ENCODE measurements around the gene ZNF445.

DNA sequence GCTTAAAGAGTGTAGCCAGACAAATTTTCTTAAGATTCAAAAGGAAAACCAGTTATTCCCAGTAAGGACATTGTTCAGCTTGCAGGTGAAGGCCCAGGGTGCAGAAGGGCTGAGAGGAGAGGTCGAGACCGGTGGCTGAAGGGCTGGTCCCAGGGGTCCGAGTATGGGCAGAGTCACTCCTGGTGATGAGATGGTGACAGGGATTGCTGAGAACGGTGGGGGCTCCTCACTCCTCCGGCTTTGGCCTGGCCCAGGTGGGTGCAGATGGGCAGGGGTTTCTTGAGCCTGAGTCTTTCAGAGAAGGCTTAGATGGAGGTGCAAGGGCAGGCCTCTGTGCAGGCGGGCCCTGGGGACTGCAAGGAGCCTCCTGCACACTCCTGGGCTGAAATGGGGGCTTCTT is 56.2 kb downstream of the ZNF445 start:
- TF ChIP-seq, protein P1, sequence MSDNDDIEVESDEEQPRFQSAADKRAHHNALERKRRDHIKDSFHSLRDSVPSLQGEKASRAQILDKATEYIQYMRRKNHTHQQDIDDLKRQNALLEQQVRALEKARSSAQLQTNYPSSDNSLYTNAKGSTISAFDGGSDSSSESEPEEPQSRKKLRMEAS (IDR thresholded peaks at IDR 0.05) = no peak
- TF ChIP-seq FOXM1 (IDR thresholded peaks at IDR 0.05; ENCODE audit: borderline replicate concordance, low read depth) (no peak), EP300 (IDR thresholded peaks at IDR 0.05; ENCODE audit: borderline replicate concordance) (no peak), TAF1 (IDR thresholded peaks at IDR 0.05; ENCODE audit: low read depth) (no peak), EGR1 (IDR thresholded peaks at IDR 0.05) (no peak)
- TF ChIP-seq, protein P2, sequence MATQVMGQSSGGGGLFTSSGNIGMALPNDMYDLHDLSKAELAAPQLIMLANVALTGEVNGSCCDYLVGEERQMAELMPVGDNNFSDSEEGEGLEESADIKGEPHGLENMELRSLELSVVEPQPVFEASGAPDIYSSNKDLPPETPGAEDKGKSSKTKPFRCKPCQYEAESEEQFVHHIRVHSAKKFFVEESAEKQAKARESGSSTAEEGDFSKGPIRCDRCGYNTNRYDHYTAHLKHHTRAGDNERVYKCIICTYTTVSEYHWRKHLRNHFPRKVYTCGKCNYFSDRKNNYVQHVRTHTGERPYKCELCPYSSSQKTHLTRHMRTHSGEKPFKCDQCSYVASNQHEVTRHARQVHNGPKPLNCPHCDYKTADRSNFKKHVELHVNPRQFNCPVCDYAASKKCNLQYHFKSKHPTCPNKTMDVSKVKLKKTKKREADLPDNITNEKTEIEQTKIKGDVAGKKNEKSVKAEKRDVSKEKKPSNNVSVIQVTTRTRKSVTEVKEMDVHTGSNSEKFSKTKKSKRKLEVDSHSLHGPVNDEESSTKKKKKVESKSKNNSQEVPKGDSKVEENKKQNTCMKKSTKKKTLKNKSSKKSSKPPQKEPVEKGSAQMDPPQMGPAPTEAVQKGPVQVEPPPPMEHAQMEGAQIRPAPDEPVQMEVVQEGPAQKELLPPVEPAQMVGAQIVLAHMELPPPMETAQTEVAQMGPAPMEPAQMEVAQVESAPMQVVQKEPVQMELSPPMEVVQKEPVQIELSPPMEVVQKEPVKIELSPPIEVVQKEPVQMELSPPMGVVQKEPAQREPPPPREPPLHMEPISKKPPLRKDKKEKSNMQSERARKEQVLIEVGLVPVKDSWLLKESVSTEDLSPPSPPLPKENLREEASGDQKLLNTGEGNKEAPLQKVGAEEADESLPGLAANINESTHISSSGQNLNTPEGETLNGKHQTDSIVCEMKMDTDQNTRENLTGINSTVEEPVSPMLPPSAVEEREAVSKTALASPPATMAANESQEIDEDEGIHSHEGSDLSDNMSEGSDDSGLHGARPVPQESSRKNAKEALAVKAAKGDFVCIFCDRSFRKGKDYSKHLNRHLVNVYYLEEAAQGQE (IDR thresholded peaks at IDR 0.05; ENCODE audit: low read depth) = no peak
